HG03045 (cell line): ENCODE data around the gene FAM193B.
A peak's percentile ranks its signal among the peaks of the same experiment; 100 is the strongest.

ENCODE experiments used
- ATAC-seq: cut with Tn5 transposase; IDR thresholded peaks from one replicate; pipeline ENCODE4 v1.9.1; 2021; ENCODE audit warnings: mild to moderate bottlenecking, moderate library complexity; ENCODE audit not compliant: unreplicated experiment

The FAM193B gene

DNA sequence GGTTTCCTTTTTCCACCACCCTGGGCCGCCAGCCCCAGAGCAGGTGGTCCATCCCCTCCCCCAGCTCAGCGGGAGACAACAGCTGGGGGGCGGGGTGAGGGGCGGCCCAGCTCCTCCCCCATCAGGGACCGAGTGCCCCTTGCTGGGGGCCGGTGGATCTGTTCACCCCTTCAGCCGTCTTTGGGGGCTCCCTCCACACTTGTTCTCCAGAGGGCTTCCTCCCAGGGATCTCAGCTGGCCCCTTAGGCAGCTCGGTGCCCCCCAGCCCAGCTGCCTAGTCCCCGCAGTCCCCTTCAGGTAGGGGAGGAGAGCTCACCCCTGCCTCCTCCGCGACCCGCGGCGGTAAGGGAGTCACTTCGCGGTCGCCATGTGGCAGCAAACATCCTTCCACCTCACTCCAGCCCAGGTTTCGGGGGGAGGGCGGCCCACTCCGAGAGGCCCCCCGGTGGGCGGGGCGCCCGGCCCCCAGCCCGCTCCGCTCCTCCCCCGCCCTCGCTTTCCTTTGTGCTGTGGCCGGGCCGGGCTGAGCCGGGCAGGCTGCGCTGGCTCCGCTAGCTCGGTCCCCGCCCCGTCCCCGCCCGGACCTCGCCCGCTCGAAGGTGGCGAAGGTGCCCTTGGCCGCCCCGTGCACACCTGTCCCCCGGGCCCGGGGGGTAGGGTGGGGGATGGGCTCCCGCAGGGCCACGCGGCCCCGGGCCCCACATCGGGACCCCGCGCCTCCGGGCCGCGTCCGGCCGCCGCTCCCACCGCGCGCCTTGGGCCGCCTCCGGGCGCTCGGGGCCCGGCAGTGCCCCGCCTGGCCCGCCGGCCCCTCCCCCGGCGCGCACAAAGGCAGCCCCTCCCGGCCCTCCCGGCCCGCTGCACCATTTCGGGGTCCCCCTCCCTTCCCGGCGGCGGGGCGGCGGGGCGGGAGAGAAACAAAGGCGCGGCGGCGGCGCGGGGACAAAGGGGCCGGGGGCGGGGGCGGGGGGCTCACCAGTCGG is 81.6 kb downstream of the FAM193B start:
- ATAC-seq, result peak; percentile 36

DNA sequence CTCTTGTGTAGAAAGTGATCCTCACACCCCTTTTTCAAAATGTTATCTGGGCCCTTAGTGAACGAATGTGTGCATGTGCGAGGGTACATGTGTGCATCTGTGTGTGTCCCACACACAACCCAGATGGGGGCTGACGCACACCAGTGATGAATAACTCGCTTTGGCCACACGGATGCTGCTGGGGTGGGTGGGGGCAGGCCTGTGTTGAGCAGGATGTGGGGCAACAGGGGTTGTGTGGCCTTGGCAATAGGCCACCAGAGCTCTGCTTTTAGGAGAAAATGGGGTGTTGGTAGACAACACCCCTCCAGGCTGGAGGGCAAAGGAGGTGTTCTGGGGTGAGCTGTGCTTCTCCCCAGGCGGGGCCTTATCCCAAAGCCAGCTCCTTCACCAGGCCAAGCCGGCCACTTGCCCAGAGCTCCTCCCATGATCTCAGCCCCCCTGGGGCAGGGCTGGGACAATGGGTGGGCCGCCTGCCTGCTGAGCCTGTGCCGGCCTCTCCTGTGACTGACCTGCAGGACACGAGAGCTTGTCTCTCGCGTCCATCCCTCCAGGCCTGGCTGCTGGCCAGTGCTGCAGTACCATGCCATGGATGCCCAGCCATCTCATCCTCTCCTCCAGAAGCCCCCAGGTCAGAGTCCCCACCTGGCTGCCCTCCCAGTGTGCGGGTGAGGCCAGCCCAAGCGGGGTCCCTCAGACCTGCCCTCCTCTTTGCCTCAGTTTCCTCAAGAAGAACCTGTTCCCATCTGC is 82.6 kb downstream of the FAM193B start:
- no peak for ATAC-seq

DNA sequence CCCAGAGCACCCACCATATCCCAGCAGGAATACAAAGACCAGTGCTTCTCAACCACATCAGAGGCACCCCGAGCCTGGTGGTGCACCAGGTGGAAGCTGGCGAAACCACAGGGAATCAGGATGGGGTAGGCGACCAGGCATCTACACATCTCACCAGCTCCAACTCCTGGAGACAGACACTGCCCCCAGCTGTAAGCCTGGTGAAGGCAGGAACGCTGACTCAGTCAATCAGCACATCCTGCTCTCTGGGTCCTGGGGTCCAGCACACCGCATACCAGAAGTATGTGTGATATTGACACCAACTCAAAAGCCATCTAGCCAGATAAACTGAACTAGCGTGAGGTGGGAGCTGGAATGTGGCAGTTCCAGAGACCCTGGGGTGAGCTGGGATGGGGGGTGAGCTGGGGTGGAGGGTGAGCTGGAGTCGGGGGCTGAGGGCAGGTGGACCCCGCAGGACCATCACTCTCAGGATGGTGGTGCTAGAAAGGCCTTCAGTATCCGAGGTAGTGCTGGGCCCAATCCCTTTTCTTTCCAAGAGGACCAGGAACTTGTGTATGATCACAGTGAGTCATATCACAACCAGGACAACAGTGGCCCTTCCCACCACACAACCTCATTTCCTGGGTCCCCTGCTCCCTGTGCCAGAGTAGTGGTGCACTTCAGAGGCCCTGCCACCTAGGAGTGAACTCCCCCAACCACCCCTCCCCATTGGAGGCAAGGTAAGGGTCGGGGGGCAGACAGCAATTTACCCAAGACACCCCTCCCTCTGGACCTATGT is 83.4 kb downstream of the FAM193B start:
- ATAC-seq, result no peak
